ENCODE measurements around the gene CACNB2. TPM values are rescaled to one million over a fixed set of nuclear protein-coding genes. Genes with fewer than 3 reads are reported as not detected.
A peak's percentile ranks its signal among the peaks of the same experiment; 100 is the strongest.

CACNB2 gene
- total RNA-seq, 6 experiments from 2014 or later: not detected

DNA sequence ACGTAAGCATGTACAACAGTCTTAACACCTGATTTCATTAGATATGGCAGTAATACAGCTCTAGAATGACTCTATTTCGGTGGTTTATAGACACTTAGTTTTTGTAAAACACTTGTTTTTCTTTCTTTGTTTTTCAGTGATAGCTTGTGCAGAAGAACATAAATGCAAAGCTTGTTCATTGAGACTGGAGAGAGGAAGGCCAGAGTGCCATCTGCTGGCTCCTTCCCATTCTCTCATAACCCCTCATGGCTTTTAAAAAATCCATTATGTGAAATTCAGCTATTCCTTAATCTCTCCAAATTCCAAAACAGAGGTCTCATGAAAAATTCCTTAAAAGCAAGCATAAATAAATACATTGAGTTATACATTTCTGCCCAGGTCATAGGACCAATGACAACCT lies 76.3 kb downstream of the CACNB2 start:
- TF ChIP-seq, protein P1, sequence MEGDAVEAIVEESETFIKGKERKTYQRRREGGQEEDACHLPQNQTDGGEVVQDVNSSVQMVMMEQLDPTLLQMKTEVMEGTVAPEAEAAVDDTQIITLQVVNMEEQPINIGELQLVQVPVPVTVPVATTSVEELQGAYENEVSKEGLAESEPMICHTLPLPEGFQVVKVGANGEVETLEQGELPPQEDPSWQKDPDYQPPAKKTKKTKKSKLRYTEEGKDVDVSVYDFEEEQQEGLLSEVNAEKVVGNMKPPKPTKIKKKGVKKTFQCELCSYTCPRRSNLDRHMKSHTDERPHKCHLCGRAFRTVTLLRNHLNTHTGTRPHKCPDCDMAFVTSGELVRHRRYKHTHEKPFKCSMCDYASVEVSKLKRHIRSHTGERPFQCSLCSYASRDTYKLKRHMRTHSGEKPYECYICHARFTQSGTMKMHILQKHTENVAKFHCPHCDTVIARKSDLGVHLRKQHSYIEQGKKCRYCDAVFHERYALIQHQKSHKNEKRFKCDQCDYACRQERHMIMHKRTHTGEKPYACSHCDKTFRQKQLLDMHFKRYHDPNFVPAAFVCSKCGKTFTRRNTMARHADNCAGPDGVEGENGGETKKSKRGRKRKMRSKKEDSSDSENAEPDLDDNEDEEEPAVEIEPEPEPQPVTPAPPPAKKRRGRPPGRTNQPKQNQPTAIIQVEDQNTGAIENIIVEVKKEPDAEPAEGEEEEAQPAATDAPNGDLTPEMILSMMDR (IDR thresholded peaks at IDR 0.05): peak; percentile 72
- no peaks in the 10 kb centered on the region for H3K4me1 Mint-ChIP-seq (ENCODE audit: low read depth)
- H3K27ac Mint-ChIP-seq: no peak overlapping the region
- H3K36me3 Mint-ChIP-seq (ENCODE audit: low read depth): no peaks in the 10 kb centered on the region
- H3K27me3 Mint-ChIP-seq (ENCODE audit: insufficient read depth): peaks cover 2% of the 10 kb centered on the region
- H3K4me3 Mint-ChIP-seq: no peak overlapping the region
- no peaks in the 10 kb centered on the region for H3K9me3 Mint-ChIP-seq
- peak; percentile 16 for DNase-seq

DNA sequence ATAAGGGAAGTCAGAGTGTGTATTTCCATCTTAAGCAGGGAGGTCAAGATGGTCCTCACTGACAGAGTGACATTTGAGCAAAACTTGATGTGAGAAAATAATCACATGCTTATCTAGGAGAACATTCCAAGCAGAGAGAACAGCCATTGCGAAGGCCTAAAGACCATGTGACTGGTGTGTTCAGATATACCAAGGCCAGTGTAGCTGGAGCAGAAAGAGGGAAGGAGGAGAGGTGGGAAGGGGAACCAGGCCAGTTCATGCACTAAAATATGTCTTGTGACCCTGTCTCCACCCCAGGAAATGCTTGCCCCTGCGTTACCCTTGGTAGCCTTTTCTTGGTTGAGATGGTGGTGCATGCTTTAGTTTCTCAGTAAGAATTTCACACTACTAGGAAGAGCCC lies 77.4 kb downstream of the CACNB2 start:
- Mint-ChIP-seq H3K27me3 (ENCODE audit: insufficient read depth) (peaks cover 2% of the 10 kb centered on the region), H3K9me3 (no peaks in the 10 kb centered on the region), H3K36me3 (ENCODE audit: low read depth) (no peaks in the 10 kb centered on the region), H3K27ac (no peak overlapping the region), H3K4me3 (no peak overlapping the region), H3K4me1 (ENCODE audit: low read depth) (no peaks in the 10 kb centered on the region)
- TF ChIP-seq, protein P1 (IDR thresholded peaks at IDR 0.05): no peak
- DNase-seq: no peak

DNA sequence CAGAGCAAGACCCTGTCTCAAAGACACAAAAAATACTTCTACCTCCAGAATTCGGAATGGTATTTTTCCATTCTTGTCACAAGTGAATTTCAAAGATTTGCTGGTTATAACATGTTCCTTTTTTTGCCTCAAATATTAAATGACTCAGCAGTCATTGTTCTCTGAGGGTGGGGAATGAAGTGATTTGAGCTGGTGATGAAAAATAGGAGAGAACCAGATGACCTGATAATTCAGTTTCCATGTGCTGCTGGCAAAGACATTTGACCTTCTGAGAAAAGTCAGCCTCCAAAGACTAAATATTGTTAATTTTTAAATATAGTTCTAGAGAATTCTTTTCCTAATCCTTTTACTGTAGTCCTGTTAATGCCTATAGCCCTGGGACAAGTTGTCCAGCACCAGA lies 78.9 kb downstream of the CACNB2 start:
- H3K4me1 Mint-ChIP-seq (ENCODE audit: low read depth): no peaks in the 10 kb centered on the region
- no peaks in the 10 kb centered on the region for H3K9me3 Mint-ChIP-seq
- peaks cover 2% of the 10 kb centered on the region for H3K27me3 Mint-ChIP-seq (ENCODE audit: insufficient read depth)
- H3K27ac Mint-ChIP-seq: no peak overlapping the region
- no peaks in the 10 kb centered on the region for H3K36me3 Mint-ChIP-seq (ENCODE audit: low read depth)
- TF ChIP-seq, protein P1 (IDR thresholded peaks at IDR 0.05): no peak
- DNase-seq: no peak
- no peak overlapping the region for H3K4me3 Mint-ChIP-seq

DNA sequence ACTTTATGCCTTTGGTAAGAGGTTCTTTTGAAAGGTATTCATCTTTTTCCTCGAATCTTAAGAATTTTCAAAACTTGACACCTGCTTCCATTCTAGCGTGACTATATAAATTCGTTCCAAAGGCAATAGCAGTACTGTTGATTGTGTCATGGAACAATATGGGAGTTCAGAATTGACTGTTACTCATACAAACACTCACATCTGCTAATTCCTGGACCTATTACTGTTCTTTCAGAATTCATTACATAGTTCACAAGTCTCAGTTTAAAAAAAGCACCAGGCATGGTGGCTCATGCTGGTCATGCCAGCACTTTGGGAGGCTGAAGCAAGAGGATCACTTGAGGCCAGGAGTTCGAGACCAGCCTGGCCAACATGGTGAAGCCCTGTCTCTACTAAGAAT lies 80.9 kb downstream of the CACNB2 start:
- TF ChIP-seq, protein P1 (IDR thresholded peaks at IDR 0.05): no peak
- Mint-ChIP-seq H3K27ac (no peak overlapping the region), H3K4me3 (no peak overlapping the region), H3K9me3 (no peaks in the 10 kb centered on the region), H3K4me1 (ENCODE audit: low read depth) (no peaks in the 10 kb centered on the region; the same call in 1 of the 2 replicates), H3K27me3 (ENCODE audit: insufficient read depth) (peaks cover 2% of the 10 kb centered on the region), H3K36me3 (ENCODE audit: low read depth) (no peaks in the 10 kb centered on the region)
- DNase-seq: no peak

DNA sequence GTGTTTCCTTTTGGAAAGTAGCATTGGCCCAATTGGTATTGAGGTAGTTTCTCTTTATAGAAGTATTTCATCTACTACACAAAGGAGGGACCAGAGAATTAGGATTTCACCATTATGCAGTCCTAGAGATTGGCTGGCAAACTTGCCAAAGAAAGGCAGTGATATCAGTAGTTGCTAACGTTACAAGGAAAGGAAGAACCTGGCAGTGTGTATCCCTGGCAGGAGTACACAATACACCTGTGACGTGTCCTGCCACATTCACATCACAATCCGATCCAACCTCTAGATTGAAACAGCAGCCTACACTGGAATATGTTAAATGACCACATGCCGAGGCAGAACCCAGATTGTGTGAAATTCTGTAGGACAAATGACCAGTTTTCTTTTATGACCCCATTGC lies 81.7 kb downstream of the CACNB2 start:
- Mint-ChIP-seq H3K4me1 (ENCODE audit: low read depth) (peaks cover 5% of the 10 kb centered on the region; the same call in 1 of the 2 replicates), H3K9me3 (no peaks in the 10 kb centered on the region), H3K4me3 (no peak overlapping the region), H3K36me3 (ENCODE audit: low read depth) (no peaks in the 10 kb centered on the region), H3K27ac (no peak overlapping the region), H3K27me3 (ENCODE audit: insufficient read depth) (peaks cover 2% of the 10 kb centered on the region)
- no peak for DNase-seq
- TF ChIP-seq, protein P1 (IDR thresholded peaks at IDR 0.05): no peak

DNA sequence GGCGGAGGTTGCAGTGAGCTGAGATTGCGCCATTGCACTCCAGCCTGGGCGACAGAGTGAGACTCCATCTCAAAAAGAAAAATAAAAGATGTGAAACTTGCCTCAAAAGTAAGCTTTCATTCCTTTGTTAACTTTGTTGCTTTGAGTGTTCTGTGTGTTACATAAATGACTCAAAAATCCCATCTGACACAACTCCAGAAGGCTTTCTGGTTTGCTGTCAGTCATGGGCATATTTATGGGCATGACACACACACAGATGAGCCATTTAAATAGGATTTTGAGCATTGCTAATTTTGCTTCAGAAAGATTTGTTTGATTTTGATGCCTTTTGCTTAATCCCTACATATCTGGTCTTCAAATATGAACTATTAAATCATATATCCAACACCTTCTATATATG lies 82.6 kb downstream of the CACNB2 start:
- TF ChIP-seq, protein P1 (IDR thresholded peaks at IDR 0.05): no peak
- DNase-seq: no peak
- no peaks in the 10 kb centered on the region for H3K9me3 Mint-ChIP-seq

More for the DNA sequence above, 82.6 kb downstream of the CACNB2 start:
- Mint-ChIP-seq H3K27me3 (ENCODE audit: insufficient read depth) (peaks cover 2% of the 10 kb centered on the region), H3K36me3 (ENCODE audit: low read depth) (no peaks in the 10 kb centered on the region), H3K27ac (no peak overlapping the region), H3K4me3 (no peak overlapping the region), H3K4me1 (ENCODE audit: low read depth) (peaks cover 15% of the 10 kb centered on the region; the same call in 1 of the 2 replicates)

All from HFFc6 (cell line).